ENCODE results near the gene NCKIPSD.
"Not testable (repeated sequence)": the region's sequence is repeated elsewhere in the genome, so short reads cannot be mapped to it uniquely, and the experiment has no call there.

Gene NCKIPSD

DNA sequence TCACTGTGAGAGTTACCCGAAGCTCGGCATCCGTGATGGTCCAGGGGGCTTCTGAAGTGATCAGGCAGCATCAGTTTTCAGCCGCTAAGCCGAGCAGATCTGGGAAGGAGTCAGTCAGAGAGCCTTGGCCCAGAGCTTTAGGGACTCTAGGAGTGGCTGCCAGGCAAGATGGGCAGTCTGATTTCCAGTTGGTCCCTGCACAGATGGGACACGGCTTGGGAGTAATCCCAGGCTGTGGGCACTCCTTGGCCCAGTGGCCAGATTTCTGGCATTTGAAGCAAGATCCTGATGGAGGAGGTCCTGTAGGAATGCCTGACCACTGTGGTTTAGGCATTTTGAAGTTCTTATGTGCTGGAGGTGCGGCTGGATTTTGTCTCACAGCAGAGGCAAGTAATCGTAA lies 41.8 kb upstream of the NCKIPSD start:
- TF ChIP-seq, protein P1, sequence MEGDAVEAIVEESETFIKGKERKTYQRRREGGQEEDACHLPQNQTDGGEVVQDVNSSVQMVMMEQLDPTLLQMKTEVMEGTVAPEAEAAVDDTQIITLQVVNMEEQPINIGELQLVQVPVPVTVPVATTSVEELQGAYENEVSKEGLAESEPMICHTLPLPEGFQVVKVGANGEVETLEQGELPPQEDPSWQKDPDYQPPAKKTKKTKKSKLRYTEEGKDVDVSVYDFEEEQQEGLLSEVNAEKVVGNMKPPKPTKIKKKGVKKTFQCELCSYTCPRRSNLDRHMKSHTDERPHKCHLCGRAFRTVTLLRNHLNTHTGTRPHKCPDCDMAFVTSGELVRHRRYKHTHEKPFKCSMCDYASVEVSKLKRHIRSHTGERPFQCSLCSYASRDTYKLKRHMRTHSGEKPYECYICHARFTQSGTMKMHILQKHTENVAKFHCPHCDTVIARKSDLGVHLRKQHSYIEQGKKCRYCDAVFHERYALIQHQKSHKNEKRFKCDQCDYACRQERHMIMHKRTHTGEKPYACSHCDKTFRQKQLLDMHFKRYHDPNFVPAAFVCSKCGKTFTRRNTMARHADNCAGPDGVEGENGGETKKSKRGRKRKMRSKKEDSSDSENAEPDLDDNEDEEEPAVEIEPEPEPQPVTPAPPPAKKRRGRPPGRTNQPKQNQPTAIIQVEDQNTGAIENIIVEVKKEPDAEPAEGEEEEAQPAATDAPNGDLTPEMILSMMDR (IDR thresholded peaks at IDR 0.05; ENCODE audit: low read length) = no peak
- no peak for TF ChIP-seq EZH2 (optimal IDR thresholded peaks at IDR 0.05; ENCODE audit: low read depth, low read length)
- no peak for TF ChIP-seq EZH2phosphoT487 (IDR thresholded peaks at IDR 0.05; ENCODE audit: low read length)
- DNase-seq = no peak
- Histone ChIP-seq H3K9ac (ENCODE audit: low read length) (no peak overlapping the region), H3K4me1 (ENCODE audit: low read length) (no peaks in the 10 kb centered on the region), H2AFZ (ENCODE audit: low read length) (no peak overlapping the region), H3K79me2 (ENCODE audit: low read length) (no peaks in the 10 kb centered on the region), H4K20me1 (ENCODE audit: insufficient read depth, low read length) (no peaks in the 10 kb centered on the region), H3K36me3 (replicated peaks; ENCODE audit: insufficient read depth, low read length) (no peaks in the 10 kb centered on the region), H3K27ac (ENCODE audit: low read length) (no peak overlapping the region), H3F3A (ENCODE audit: insufficient read depth, low read length) (no peaks in the 10 kb centered on the region), H3K9me2 (replicated peaks; ENCODE audit: insufficient read depth, low read length) (no peaks in the 10 kb centered on the region), H3K27me3 (replicated peaks; ENCODE audit: insufficient read depth, low read length) (no peaks in the 10 kb centered on the region), H3K9me3 (replicated peaks; ENCODE audit: insufficient read depth, low read length) (no peaks in the 10 kb centered on the region), H3K4me2 (ENCODE audit: low read depth, low read length) (no peak overlapping the region), H3K4me3 (ENCODE audit: low read length) (no peak overlapping the region)

DNA sequence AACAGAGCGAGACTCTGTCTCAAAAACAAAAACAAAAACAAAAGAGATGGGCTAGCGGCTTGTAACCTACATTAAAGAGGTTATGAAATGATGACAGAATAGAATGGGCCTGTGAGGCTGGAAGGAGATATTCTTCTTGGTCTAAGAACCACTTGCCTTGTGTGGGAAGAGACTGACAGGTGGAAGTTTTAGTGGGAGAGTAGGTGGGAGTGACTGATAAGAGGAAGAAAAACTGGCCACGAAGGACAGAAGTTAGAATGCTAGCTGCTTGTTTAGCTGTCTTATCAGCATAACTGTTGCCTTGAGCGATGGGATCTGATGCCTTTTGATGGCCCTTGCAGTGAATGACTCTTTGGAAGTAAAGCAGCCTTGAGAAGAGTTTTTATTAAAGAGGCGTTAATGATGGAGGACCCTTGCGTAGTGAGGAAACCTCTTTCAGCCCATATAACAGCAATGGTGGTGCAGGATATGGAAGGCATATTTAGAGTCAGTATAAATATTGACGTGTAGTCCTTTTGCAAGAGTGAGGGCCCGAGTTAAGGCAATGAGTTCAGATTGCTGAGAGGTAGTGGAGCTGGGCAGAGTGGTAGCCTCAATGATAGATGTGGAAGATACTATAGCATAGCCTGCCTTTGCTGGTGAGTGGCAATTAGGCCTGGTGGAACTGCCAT lies 39.6 kb upstream of the NCKIPSD start:
- not testable (repeated sequence) for H3K36me3 ChIP-seq (replicated peaks; ENCODE audit: insufficient read depth, low read length); H3K27ac ChIP-seq (ENCODE audit: low read length); H3K4me3 ChIP-seq (ENCODE audit: low read length); H3K9me3 ChIP-seq (replicated peaks; ENCODE audit: insufficient read depth, low read length); H3K4me2 ChIP-seq (ENCODE audit: low read depth, low read length); H3K27me3 ChIP-seq (replicated peaks; ENCODE audit: insufficient read depth, low read length); DNase-seq; H4K20me1 ChIP-seq (ENCODE audit: insufficient read depth, low read length); H3K4me1 ChIP-seq (ENCODE audit: low read length); H3K9ac ChIP-seq (ENCODE audit: low read length); H3K79me2 ChIP-seq (ENCODE audit: low read length); H3K9me2 ChIP-seq (replicated peaks; ENCODE audit: insufficient read depth, low read length); H3F3A ChIP-seq (ENCODE audit: insufficient read depth, low read length); H2AFZ ChIP-seq (ENCODE audit: low read length)

DNA sequence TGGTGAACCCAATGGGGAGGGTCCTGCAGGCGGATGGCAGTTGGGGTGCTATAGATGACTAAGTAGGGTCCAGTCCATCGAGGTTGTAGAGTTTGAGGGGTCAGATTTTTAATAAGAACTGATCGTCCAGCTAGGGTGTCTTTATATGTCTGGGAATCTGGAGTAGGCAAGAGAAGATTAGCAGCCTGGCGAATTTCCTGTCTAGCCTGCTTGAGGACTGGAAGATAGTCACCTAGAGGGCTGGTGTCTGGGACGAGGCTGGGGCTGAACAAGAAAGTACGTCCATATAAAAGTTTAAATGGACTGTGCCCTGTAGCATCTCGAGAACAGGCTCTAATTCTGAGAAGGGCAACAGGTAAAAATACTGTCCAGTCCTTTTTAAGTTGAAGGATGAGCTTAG lies 38.0 kb upstream of the NCKIPSD start:
- Histone ChIP-seq H3K4me2 (ENCODE audit: low read depth, low read length) (no peak overlapping the region), H2AFZ (ENCODE audit: low read length) (no peak overlapping the region), H3F3A (ENCODE audit: insufficient read depth, low read length) (no peaks in the 10 kb centered on the region), H3K4me1 (ENCODE audit: low read length) (no peaks in the 10 kb centered on the region), H4K20me1 (ENCODE audit: insufficient read depth, low read length) (no peaks in the 10 kb centered on the region), H3K9ac (ENCODE audit: low read length) (no peak overlapping the region), H3K36me3 (replicated peaks; ENCODE audit: insufficient read depth, low read length) (no peaks in the 10 kb centered on the region), H3K27me3 (replicated peaks; ENCODE audit: insufficient read depth, low read length) (no peaks in the 10 kb centered on the region), H3K9me2 (replicated peaks; ENCODE audit: insufficient read depth, low read length) (no peaks in the 10 kb centered on the region), H3K9me3 (replicated peaks; ENCODE audit: insufficient read depth, low read length) (no peaks in the 10 kb centered on the region), H3K79me2 (ENCODE audit: low read length) (no peaks in the 10 kb centered on the region), H3K27ac (ENCODE audit: low read length) (no peak overlapping the region), H3K4me3 (ENCODE audit: low read length) (no peak overlapping the region)
- DNase-seq = no peak
- TF ChIP-seq, protein P1 (IDR thresholded peaks at IDR 0.05; ENCODE audit: low read length) = no peak

DNA sequence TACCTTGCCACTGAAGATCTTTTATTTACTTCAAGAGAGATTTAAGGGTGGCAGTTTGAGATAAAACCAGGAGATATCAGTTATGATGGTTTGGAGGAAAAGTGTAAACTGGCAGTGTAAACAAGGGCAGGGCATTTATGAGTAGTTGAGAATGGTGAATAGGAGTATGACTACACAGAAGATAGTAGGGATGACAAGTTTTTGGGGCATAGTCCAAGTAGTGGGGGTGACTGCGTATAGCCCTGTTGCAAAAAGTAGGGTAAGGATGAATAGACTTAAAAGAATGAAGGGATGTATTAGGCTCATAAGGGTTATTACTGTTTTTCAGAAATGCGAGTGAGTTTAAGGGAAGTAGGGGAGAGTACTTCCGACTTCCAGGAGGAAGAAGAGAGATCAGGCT lies 37.6 kb upstream of the NCKIPSD start:
- H3K4me1 ChIP-seq (ENCODE audit: low read length); H3K9me2 ChIP-seq (replicated peaks; ENCODE audit: insufficient read depth, low read length); H3K4me3 ChIP-seq (ENCODE audit: low read length); H3K4me2 ChIP-seq (ENCODE audit: low read depth, low read length); DNase-seq; H3K36me3 ChIP-seq (replicated peaks; ENCODE audit: insufficient read depth, low read length); H3K27me3 ChIP-seq (replicated peaks; ENCODE audit: insufficient read depth, low read length); H4K20me1 ChIP-seq (ENCODE audit: insufficient read depth, low read length); H3K9me3 ChIP-seq (replicated peaks; ENCODE audit: insufficient read depth, low read length); H3K27ac ChIP-seq (ENCODE audit: low read length); H2AFZ ChIP-seq (ENCODE audit: low read length); H3F3A ChIP-seq (ENCODE audit: insufficient read depth, low read length); H3K79me2 ChIP-seq (ENCODE audit: low read length); H3K9ac ChIP-seq (ENCODE audit: low read length): not testable (repeated sequence)
